GM23338 (cell line): Measurements from ENCODE around the gene ABRAXAS1. TPM values are rescaled to one million over a fixed set of nuclear protein-coding genes. Genes with fewer than 3 reads are reported as not detected.

Experiments used
- ATAC-seq: fragments of 200-7000 bp; cut with Tn5 transposase; 3 replicates; pipeline ENCODE4 v1.9.1; 2020
- DNase-seq: peaks from one replicate; pipeline ENCODE4 v3.0.0-alpha.2; 2015; ENCODE audit warnings: low spot score
- H2AFZ ChIP-seq: fragments of 200-600 bp; sonication (generic); 2 replicates; pipeline ENCODE4 v1.8.0; 2016; ENCODE audit warnings: antibody characterized with exemption, mild to moderate bottlenecking, moderate library complexity
- H3F3A ChIP-seq: fragments of 200-600 bp; sonication (generic); replicated peaks from 2 replicates; pipeline ENCODE4 v1.8.0; 2017; ENCODE audit warnings: antibody characterized with exemption, mixed run types, low read depth
- H3K27ac ChIP-seq: fragments of 200-600 bp; sonication (generic); 2 replicates; pipeline ENCODE4 v1.6.1; 2016; ENCODE audit warnings: low read depth
- H3K27me3 ChIP-seq: fragments of 200-600 bp; sonication (generic); 2 replicates; pipeline ENCODE4 v1.8.0; 2016; ENCODE audit warnings: mild to moderate bottlenecking, mixed run types, moderate library complexity; ENCODE audit not compliant: insufficient read depth
- H3K36me3 ChIP-seq: fragments of 200-600 bp; sonication (generic); 2 replicates; pipeline ENCODE4 v1.8.0; 2016; ENCODE audit warnings: mild to moderate bottlenecking; ENCODE audit not compliant: insufficient read depth
- H3K4me1 ChIP-seq: fragments of 200-600 bp; sonication (generic); 2 replicates; pipeline ENCODE4 v1.8.0; 2016; ENCODE audit warnings: mild to moderate bottlenecking, moderate library complexity; ENCODE audit not compliant: insufficient read depth
- H3K4me2 ChIP-seq: fragments of 200-600 bp; sonication (generic); 2 replicates; pipeline ENCODE4 v1.7.1; 2017; ENCODE audit warnings: mixed run types
- H3K4me3 ChIP-seq: fragments of 200-600 bp; sonication (generic); 2 replicates; pipeline ENCODE4 v1.6.1; 2016; ENCODE audit warnings: mixed run types
- H3K79me2 ChIP-seq: fragments of 200-600 bp; sonication (generic); replicated peaks from 2 replicates; pipeline ENCODE4 v1.8.0; 2017; ENCODE audit warnings: mild to moderate bottlenecking; ENCODE audit not compliant: insufficient read depth
- H3K9me2 ChIP-seq: fragments of 200-600 bp; sonication (generic); 2 replicates; pipeline ENCODE4 v1.8.0; 2017; ENCODE audit not compliant: insufficient read depth
- H4K20me1 ChIP-seq: fragments of 200-600 bp; sonication (generic); replicated peaks from 2 replicates; pipeline ENCODE4 v1.8.0; 2017; ENCODE audit warnings: mild to moderate bottlenecking; ENCODE audit not compliant: insufficient read depth
- H3K27ac Mint-ChIP-seq: 2 replicates; pipeline ENCODE4 v1.8.0; 2020; ENCODE audit warnings: inconsistent platforms, mild to moderate bottlenecking, moderate library complexity, mixed read lengths
- H3K27me3 Mint-ChIP-seq: 3 replicates; pipeline ENCODE4 v1.8.0; 2022; ENCODE audit warnings: low read depth, mild to moderate bottlenecking, moderate library complexity, mixed read lengths, inconsistent platforms; ENCODE audit not compliant: insufficient read depth, poor library complexity
- H3K36me3 Mint-ChIP-seq: 3 replicates; pipeline ENCODE4 v1.8.0; 2021; ENCODE audit warnings: low read depth, mild to moderate bottlenecking, inconsistent platforms, moderate library complexity, mixed read lengths
- H3K4me1 Mint-ChIP-seq: 3 replicates; pipeline ENCODE4 v1.8.0; 2020; ENCODE audit warnings: mild to moderate bottlenecking, inconsistent platforms, mixed read lengths
- H3K4me3 Mint-ChIP-seq: 3 replicates; pipeline ENCODE4 v1.8.0; 2021; ENCODE audit warnings: moderate library complexity, mild to moderate bottlenecking, inconsistent platforms, mixed read lengths
- H3K9me3 Mint-ChIP-seq: 3 replicates; pipeline ENCODE4 v1.8.0; 2020; ENCODE audit warnings: moderate library complexity, mild to moderate bottlenecking, inconsistent platforms, mixed read lengths
- CREB1 ChIP-seq: fragments of 250-450 bp; sonication (Bioruptor Pico); IDR thresholded peaks from 2 replicates; pipeline ENCODE4 v1.5.0; 2020; ENCODE audit warnings: low read depth, mild to moderate bottlenecking, moderate library complexity
- ETS1 ChIP-seq: IDR thresholded peaks from 2 replicates; pipeline ENCODE4 v1.6.1; 2016; ENCODE audit warnings: antibody characterized with exemption
- POLR2AphosphoS5 ChIP-seq: IDR thresholded peaks from 2 replicates; pipeline ENCODE4 v1.6.1; 2016; ENCODE audit warnings: antibody characterized with exemption, low read depth
- REST ChIP-seq: IDR thresholded peaks from one replicate; pipeline ENCODE4 v1.6.1; 2018; ENCODE audit warnings: antibody characterized with exemption; ENCODE audit not compliant: unreplicated experiment
- polyA plus RNA-seq: library from polyadenylated mRNA; unstranded; fragments of >200 nt; fragmentation: Nextera tagmentation; extraction: Ambion mirVana; gene quantifications from 2 replicates; pipeline ENCODE4 v1.2.1, GENCODE V29; 2016
- total RNA-seq: library from RNA; depleted of rRNA; stranded (reverse); fragments of >200 nt; shearing (Covaris generic); gene quantifications from 2 replicates; pipeline ENCODE4 v1.2.3, GENCODE V29; 2014
- TF ChIP-seq, protein P1 (sequence below): fragments of 250-450 bp; sonication (Bioruptor Pico); IDR thresholded peaks from 2 replicates; pipeline ENCODE4 v1.5.0; 2020; ENCODE audit warnings: mild to moderate bottlenecking, moderate library complexity
- TF ChIP-seq, protein P2 (sequence below), 2 experiments: fragments of 200-600 bp in 1 of 2; sonication (generic) in 1 of 2; conservative IDR thresholded peaks; 2 replicates each; pipeline versions ENCODE4 v1.5.1 to v1.6.1; 2016 to 2017; ENCODE audit warnings: antibody characterized with exemption in 2 of 2, low read depth in 2 of 2, mild to moderate bottlenecking in 2 of 2, moderate library complexity in 1 of 2

ABRAXAS1 gene
- total and polyA plus RNA-seq, 2 experiments from 2014 or later: 8.0 to 25.2 TPM

DNA sequence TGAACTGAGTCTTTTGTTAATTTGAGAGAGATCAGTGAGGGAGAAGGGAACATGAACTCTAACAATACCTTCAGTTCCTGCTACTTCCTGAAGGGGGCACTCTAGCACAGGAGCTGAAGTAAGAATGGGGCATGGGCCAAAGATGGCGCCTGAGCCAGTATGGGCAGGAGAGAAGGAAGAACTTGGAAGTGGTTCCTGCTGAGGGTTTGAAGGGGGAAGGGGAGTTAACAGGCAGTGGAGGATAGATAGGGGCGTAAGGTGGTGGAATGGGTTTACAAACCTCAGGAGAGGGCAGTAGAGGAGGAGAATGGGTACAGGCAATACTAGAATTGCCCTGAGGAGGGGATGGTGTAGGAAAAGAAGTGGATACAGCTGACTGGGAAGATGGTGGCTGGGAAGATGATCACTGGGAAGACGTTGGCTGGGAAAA lies 24.3 kb upstream of the ABRAXAS1 start (continued):
- TF ChIP-seq, protein P1, sequence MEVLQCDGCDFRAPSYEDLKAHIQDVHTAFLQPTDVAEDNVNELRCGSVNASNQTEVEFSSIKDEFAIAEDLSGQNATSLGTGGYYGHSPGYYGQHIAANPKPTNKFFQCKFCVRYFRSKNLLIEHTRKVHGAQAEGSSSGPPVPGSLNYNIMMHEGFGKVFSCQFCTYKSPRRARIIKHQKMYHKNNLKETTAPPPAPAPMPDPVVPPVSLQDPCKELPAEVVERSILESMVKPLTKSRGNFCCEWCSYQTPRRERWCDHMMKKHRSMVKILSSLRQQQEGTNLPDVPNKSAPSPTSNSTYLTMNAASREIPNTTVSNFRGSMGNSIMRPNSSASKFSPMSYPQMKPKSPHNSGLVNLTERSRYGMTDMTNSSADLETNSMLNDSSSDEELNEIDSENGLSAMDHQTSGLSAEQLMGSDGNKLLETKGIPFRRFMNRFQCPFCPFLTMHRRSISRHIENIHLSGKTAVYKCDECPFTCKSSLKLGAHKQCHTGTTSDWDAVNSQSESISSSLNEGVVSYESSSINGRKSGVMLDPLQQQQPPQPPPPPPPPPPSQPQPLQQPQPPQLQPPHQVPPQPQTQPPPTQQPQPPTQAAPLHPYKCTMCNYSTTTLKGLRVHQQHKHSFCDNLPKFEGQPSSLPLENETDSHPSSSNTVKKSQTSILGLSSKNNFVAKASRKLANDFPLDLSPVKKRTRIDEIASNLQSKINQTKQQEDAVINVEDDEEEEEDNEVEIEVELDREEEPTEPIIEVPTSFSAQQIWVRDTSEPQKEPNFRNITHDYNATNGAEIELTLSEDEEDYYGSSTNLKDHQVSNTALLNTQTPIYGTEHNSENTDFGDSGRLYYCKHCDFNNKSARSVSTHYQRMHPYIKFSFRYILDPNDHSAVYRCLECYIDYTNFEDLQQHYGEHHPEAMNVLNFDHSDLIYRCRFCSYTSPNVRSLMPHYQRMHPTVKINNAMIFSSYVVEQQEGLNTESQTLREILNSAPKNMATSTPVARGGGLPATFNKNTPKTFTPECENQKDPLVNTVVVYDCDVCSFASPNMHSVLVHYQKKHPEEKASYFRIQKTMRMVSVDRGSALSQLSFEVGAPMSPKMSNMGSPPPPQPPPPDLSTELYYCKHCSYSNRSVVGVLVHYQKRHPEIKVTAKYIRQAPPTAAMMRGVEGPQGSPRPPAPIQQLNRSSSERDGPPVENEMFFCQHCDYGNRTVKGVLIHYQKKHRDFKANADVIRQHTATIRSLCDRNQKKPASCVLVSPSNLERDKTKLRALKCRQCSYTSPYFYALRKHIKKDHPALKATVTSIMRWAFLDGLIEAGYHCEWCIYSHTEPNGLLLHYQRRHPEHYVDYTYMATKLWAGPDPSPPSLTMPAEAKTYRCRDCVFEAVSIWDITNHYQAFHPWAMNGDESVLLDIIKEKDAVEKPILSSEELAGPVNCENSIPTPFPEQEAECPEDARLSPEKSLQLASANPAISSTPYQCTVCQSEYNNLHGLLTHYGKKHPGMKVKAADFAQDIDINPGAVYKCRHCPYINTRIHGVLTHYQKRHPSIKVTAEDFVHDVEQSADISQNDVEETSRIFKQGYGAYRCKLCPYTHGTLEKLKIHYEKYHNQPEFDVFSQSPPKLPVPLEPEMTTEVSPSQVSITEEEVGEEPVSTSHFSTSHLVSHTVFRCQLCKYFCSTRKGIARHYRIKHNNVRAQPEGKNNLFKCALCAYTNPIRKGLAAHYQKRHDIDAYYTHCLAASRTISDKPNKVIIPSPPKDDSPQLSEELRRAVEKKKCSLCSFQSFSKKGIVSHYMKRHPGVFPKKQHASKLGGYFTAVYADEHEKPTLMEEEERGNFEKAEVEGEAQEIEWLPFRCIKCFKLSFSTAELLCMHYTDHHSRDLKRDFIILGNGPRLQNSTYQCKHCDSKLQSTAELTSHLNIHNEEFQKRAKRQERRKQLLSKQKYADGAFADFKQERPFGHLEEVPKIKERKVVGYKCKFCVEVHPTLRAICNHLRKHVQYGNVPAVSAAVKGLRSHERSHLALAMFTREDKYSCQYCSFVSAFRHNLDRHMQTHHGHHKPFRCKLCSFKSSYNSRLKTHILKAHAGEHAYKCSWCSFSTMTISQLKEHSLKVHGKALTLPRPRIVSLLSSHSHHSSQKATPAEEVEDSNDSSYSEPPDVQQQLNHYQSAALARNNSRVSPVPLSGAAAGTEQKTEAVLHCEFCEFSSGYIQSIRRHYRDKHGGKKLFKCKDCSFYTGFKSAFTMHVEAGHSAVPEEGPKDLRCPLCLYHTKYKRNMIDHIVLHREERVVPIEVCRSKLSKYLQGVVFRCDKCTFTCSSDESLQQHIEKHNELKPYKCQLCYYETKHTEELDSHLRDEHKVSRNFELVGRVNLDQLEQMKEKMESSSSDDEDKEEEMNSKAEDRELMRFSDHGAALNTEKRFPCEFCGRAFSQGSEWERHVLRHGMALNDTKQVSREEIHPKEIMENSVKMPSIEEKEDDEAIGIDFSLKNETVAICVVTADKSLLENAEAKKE (CRISPR knock-in tag): peak; percentile 91
- TF ChIP-seq, protein P2, sequence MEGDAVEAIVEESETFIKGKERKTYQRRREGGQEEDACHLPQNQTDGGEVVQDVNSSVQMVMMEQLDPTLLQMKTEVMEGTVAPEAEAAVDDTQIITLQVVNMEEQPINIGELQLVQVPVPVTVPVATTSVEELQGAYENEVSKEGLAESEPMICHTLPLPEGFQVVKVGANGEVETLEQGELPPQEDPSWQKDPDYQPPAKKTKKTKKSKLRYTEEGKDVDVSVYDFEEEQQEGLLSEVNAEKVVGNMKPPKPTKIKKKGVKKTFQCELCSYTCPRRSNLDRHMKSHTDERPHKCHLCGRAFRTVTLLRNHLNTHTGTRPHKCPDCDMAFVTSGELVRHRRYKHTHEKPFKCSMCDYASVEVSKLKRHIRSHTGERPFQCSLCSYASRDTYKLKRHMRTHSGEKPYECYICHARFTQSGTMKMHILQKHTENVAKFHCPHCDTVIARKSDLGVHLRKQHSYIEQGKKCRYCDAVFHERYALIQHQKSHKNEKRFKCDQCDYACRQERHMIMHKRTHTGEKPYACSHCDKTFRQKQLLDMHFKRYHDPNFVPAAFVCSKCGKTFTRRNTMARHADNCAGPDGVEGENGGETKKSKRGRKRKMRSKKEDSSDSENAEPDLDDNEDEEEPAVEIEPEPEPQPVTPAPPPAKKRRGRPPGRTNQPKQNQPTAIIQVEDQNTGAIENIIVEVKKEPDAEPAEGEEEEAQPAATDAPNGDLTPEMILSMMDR (conservative IDR thresholded peaks at IDR 0.05; ENCODE audit: low read depth in 2 of 2): peak; percentile 83 to 90

- no peak overlapping the region for H3K4me2 ChIP-seq
- H3K4me3 Mint-ChIP-seq: no peak overlapping the region
- no peaks in the 10 kb centered on the region for H3K36me3 Mint-ChIP-seq
- no peak for TF ChIP-seq CREB1 (CRISPR knock-in tag)
- TF ChIP-seq POLR2AphosphoS5: no peak
- no peak for TF ChIP-seq REST
- no peak for TF ChIP-seq ETS1
- TF ChIP-seq, protein P2 (conservative IDR thresholded peaks at IDR 0.05; ENCODE audit: low read depth in 2 of 2): no peak
- no peaks in the 10 kb centered on the region for H3F3A ChIP-seq
- H3K4me1 Mint-ChIP-seq: peaks cover 2% of the 10 kb centered on the region; the same call in 2 of the 3 replicates
- ATAC-seq (no peak), DNase-seq (no peak)
- H3K27me3 ChIP-seq: no peaks in the 10 kb centered on the region
- no peak overlapping the region for H3K4me3 ChIP-seq
- no peaks in the 10 kb centered on the region for H3K9me3 Mint-ChIP-seq
- H3K36me3 ChIP-seq: no peaks in the 10 kb centered on the region
- no peaks in the 10 kb centered on the region for H3K79me2 ChIP-seq
- no peaks in the 10 kb centered on the region for H4K20me1 ChIP-seq
- peaks cover 4% of the 10 kb centered on the region for H3K27me3 Mint-ChIP-seq
- no peak overlapping the region for H3K27ac Mint-ChIP-seq
- H2AFZ ChIP-seq: peak overlapping the region; percentile 96
- H3K4me1 ChIP-seq: peaks cover 5% of the 10 kb centered on the region; the same call in 1 of the 2 replicates
- peaks cover 5% of the 10 kb centered on the region; the same call in 1 of the 2 replicates for H3K9me2 ChIP-seq
- H3K27ac ChIP-seq: no peak overlapping the region
These were observed 20.1 kb upstream of the ABRAXAS1 start for GRCh38 chr4:83504996-83505395.
